GM21786 (cell line): ENCODE measurements around the gene GPR62.
"Not testable (repeated sequence)": the region's sequence is repeated elsewhere in the genome, so short reads cannot be mapped to it uniquely, and the experiment has no call there.

Experiments used
- ATAC-seq: cut with Tn5 transposase; IDR thresholded peaks from one replicate; pipeline ENCODE4 v1.9.1; 2021; ENCODE audit not compliant: unreplicated experiment

The GPR62 gene, protein sequence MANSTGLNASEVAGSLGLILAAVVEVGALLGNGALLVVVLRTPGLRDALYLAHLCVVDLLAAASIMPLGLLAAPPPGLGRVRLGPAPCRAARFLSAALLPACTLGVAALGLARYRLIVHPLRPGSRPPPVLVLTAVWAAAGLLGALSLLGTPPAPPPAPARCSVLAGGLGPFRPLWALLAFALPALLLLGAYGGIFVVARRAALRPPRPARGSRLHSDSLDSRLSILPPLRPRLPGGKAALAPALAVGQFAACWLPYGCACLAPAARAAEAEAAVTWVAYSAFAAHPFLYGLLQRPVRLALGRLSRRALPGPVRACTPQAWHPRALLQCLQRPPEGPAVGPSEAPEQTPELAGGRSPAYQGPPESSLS

DNA sequence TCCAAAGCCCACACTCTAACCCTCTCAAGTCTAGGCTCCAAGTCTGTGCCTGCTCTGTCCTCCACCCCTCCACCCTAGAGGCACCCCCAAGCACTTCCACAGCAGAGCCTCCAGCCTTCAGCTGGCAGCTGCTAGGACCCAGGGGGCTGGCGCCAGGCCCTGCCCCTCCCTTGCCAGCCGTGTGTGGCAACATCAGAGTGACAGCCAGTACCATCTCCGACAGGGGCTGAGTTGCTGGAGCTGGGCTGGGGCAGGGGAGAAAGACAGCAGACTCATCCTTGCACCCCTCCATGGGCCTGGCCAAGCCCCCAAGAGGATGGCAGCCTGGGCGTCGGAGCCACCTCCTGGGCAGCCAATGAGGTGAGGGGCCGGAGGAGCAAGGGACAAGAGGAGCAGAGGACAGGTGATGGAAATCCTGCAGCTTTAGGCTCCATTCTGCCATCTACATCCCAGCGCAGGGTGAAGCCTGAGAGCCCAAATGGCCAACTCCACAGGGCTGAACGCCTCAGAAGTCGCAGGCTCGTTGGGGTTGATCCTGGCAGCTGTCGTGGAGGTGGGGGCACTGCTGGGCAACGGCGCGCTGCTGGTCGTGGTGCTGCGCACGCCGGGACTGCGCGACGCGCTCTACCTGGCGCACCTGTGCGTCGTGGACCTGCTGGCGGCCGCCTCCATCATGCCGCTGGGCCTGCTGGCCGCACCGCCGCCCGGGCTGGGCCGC, at the start of gene GPR62:
Gene GPR62, plus strand, starts transcription at position 207 of the 718 bp plus-strand sequence. Its CDS starts 272 bp downstream, at position 479.
- ATAC-seq = no peak

GRCh38 chr3:51908026-51908425, 47.2 kb upstream of the GPR62 start:
- ATAC-seq = no peak

- no peak for ATAC-seq
Observed at GRCh38 chr3:51916418-51916817, 38.8 kb upstream of the GPR62 start.

GRCh38 chr3:51921081-51921578, 34.1 kb upstream of the GPR62 start:
- ATAC-seq = no peak

DNA sequence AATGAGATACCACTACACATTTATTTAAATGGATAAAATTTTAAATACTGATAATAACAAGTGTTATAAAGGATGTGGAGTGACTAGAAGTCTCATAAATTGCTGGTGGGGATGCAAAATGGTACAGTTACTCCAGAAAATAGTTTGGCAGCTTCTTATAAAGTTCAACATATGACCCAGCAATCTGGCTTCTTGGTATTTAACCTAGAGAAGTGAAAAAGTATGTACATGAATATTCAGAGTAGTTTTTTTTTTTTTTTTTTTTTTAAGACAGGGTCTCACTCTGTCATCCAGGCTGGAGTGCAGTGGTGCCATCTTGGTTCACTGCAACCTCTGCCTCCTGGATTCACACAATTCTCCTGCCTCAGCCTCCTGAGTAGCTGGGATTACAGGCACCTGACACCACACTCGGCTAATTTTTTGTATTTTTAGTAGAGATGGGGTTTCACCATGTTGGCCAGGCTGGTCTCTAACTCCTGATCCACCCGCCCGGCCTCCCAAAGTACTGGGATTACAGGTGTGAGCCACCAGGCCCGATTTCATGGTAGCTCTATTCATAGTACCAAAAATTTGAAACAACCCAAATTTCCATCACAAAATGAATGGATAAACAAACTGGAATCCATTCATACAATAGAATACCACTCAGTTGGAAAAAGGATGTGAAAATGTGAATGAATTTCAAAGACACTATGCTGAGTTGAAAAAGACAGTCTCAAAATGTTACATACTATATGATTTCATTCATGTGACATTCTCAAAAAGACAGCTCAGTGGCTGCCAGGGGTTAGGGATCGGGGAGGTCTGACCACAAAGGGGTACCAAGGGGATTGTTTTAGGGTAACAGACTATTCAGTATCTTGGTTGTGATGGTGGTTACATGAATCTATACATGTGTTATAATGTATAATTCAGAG, 27.9 kb upstream of the GPR62 start:
- no peak for ATAC-seq

DNA sequence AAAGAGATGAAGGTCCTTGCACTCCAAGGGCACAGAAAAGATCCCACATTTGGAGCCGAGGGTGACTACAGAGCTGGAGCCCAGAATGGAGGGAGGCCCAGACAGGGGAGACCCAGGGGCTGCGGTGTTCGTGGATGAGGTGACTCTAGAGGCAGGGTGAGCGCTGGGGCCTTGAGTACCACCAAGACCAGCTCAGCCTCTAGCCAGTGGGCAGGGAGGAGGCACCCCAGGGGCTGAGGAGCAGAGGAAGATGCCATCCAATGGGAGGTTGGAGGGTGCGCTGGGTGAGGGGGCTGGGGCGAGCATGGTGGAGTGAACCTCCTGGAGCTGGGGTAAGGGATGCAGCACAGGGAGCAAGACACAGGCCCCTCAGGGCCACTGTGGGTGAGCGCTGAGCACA, 26.7 kb upstream of the GPR62 start:
- no peak for ATAC-seq

GRCh38 chr3:51928981-51929380, 26.2 kb upstream of the GPR62 start:
- ATAC-seq = not testable (repeated sequence)

DNA sequence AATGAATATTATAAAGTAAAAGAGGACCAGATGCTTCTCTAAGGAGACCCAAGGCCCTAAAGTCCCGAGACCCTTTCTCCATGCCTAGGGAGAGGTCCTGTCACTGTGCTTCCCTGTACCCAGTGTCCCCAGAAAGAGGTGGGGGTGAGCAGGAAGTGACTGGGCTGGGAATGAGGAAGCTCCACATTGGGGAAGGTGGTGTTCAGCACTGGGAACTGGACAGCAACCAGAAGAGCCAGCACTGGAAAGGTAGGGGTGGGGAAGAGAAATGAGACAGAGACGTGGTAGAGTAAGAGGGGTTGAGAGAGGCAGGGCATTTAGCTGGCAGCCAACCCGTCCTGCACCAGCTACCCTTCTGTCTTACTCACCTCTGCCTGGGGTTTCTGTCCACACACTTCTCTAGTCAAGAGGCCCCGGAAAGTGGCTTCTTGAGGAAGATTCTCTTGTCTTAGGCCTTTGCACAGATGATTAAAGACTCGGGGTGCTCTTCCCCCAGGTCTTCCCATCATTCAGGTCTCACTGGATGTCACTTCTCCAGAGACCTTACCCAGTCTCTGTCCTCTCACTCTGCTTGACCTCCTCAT, 25.7 kb upstream of the GPR62 start:
- ATAC-seq = no peak

DNA sequence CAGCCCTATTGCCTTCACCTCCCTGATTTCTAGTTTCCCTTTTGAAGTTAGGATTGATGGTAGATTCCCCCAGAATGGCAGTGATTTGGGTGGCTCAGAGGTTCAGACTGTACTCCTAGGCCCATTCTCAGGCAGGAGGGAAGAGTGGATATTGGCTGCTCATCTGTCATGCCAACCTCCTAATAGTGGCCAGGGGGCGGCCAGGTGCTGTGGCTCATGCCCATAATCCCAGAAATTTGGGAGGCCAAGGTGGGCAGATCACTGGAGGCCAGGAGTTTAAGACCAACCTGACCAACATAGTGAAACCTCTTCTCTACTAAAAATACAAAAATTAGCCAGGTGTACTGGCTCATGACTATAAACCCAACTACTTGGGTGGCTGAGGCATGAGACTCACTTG, 24.7 kb upstream of the GPR62 start:
- ATAC-seq = no peak

GRCh38 chr3:51931756-51932155, 23.4 kb upstream of the GPR62 start:
- ATAC-seq = no peak

- no peak for ATAC-seq
Observed at GRCh38 chr3:51932471-51933370, 22.5 kb upstream of the GPR62 start.

- ATAC-seq = no peak
Observed at GRCh38 chr3:51933471-51934138, 21.6 kb upstream of the GPR62 start.

DNA sequence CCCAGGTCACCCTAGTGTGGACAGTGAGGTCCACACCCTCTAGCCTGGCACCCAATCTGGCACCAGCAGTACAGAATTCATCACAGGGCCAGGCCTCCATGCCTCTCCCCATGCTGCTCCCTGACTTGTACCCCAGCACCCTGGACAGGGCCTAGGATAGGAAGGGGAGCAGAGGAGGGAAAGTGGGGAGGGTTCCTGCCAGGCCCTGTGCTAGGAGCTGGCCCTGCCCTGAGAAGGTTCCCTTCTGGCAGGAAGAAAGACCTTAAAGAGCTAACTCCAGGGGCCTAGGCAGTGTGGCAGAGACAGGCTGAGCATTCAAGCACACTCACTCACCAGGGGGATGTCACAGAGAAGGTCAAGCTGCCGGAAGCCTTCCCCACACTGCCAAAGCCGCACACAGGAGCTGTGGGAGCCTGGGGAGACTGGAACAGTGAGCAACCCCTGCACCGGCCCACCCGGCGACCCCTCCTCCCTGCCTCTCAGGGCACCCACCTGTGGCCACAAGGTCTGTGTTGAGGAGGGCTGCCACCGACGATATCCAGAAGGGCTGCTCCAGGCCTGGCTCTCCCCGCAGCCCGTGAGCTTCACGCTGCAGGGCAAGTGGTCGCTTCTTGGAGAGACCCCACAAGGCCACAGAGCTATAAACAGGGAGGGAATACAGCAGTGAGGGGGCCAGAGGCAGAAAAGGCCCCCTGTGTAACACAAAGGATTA, 20.9 kb upstream of the GPR62 start:
- ATAC-seq = no peak

DNA sequence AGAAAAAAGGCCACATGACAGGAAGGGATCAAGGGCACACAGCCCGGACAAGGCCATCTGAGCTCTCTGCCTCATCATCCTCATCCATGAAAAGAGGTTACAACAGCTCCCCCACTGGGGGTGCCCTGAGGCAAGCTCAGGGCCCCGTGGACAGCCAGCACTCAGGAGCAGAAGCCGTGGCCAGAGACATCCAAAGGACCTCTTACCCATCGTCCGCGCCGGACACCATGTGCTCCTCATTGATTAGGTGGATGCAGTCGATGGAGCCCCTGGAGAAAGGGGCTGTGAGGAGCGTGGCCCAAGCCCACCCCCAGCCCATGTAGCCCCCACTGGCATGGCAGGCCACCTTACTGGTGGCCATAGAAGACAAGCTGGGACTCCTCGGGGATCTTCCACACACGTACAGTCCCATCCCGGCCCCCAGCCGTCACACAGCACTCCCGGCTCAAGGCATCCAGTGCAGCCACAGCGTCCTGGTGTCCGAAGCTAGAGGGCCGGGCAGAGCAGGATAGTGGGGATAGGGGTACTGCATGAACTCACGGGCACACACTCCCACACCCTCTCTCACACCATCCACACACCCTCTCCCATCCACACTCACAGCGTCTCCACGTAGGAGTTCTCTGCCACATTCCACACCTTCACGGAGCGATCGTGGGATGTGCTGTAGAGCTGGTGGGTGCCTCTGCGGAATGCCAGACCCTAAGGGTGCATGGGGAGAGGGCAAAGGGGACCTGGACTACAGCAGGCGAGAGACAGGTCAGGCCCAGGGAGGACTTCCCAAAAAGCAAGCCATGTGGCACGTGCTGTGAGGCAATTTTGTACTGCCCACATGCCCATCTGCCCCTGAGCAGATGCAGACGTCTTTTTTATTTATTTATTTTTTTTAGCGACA, 19.9 kb upstream of the GPR62 start:
- no peak for ATAC-seq

GRCh38 chr3:51935886-51936755, 19.1 kb upstream of the GPR62 start:
- ATAC-seq = no peak

- no peak for ATAC-seq
Observed at GRCh38 chr3:51937014-51937413, 18.2 kb upstream of the GPR62 start.
